ENCODE results near the gene AK1.

Gene AK1

DNA sequence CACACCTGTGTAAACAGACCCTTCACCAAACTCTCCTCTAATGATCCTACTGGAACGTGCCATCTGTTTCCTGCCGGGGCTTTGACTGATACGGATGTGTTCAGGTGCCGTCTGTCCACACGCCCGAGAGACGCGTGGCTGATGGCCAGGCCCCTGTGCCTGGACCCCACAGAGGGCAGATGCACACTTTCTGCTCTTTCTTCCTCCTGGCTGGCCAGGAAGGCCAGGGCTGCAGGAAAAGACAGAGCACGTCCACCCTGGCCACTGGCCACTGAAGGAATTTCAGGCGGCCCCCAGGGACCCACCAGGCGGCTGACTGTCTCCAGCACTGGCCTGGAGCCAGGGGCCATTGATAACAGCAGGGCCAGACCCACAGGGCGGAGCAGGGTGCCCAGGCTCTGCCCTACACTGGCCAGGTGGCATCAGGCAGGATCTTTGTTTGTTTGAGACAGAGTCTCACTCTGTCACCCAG lies 19.4 kb downstream of the AK1 start:
- Histone ChIP-seq H3K27me3 (replicated peaks; ENCODE audit: insufficient read depth, low read length) (no peaks in the 10 kb centered on the region), H3K9ac (ENCODE audit: low read length) (no peak overlapping the region), H3K9me2 (replicated peaks; ENCODE audit: insufficient read depth, low read length) (no peaks in the 10 kb centered on the region), H2AFZ (ENCODE audit: low read length) (no peak overlapping the region), H3K9me3 (replicated peaks; ENCODE audit: insufficient read depth, low read length) (no peaks in the 10 kb centered on the region), H3K27ac (ENCODE audit: low read length) (no peak overlapping the region), H3K4me2 (ENCODE audit: low read depth, low read length) (no peak overlapping the region), H3K36me3 (replicated peaks; ENCODE audit: insufficient read depth, low read length) (no peaks in the 10 kb centered on the region), H3K79me2 (ENCODE audit: low read length) (no peaks in the 10 kb centered on the region), H4K20me1 (ENCODE audit: insufficient read depth, low read length) (no peaks in the 10 kb centered on the region), H3F3A (ENCODE audit: insufficient read depth, low read length) (no peaks in the 10 kb centered on the region), H3K4me3 (ENCODE audit: low read length) (no peak overlapping the region), H3K4me1 (ENCODE audit: low read length) (no peaks in the 10 kb centered on the region)
- TF ChIP-seq EZH2phosphoT487 (IDR thresholded peaks at IDR 0.05; ENCODE audit: low read length) (no peak), EZH2 (optimal IDR thresholded peaks at IDR 0.05; ENCODE audit: low read depth, low read length) (no peak)
- TF ChIP-seq, protein P1, sequence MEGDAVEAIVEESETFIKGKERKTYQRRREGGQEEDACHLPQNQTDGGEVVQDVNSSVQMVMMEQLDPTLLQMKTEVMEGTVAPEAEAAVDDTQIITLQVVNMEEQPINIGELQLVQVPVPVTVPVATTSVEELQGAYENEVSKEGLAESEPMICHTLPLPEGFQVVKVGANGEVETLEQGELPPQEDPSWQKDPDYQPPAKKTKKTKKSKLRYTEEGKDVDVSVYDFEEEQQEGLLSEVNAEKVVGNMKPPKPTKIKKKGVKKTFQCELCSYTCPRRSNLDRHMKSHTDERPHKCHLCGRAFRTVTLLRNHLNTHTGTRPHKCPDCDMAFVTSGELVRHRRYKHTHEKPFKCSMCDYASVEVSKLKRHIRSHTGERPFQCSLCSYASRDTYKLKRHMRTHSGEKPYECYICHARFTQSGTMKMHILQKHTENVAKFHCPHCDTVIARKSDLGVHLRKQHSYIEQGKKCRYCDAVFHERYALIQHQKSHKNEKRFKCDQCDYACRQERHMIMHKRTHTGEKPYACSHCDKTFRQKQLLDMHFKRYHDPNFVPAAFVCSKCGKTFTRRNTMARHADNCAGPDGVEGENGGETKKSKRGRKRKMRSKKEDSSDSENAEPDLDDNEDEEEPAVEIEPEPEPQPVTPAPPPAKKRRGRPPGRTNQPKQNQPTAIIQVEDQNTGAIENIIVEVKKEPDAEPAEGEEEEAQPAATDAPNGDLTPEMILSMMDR (IDR thresholded peaks at IDR 0.05; ENCODE audit: low read length): no peak
- no peak for DNase-seq

DNA sequence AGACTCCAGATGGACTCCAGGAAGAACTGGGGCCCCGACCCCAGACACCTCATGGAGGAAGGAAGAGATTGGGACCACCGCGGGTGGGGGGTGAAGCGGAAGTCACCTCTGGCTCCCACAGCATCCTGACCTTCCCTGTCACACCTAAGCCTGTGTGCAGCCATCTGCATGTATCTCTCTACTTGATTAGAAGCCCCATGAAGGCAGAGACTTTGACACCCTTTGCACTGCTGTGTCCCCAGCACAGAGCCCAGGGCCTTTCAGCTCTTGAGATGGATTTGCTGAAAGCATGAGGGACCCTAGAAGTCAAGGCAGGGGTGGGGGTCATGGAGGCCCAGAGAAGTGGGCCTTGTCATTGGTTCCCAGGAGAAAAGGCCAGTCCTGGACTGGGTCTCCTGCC lies 20.2 kb downstream of the AK1 start:
- Histone ChIP-seq H3K9ac (ENCODE audit: low read length) (no peak overlapping the region), H3K27ac (ENCODE audit: low read length) (no peak overlapping the region), H3K9me2 (replicated peaks; ENCODE audit: insufficient read depth, low read length) (no peaks in the 10 kb centered on the region), H3K9me3 (replicated peaks; ENCODE audit: insufficient read depth, low read length) (no peaks in the 10 kb centered on the region), H4K20me1 (ENCODE audit: insufficient read depth, low read length) (no peaks in the 10 kb centered on the region), H3K4me2 (ENCODE audit: low read depth, low read length) (no peak overlapping the region), H3K4me3 (ENCODE audit: low read length) (no peak overlapping the region), H2AFZ (ENCODE audit: low read length) (no peak overlapping the region), H3K36me3 (replicated peaks; ENCODE audit: insufficient read depth, low read length) (no peaks in the 10 kb centered on the region), H3F3A (ENCODE audit: insufficient read depth, low read length) (no peaks in the 10 kb centered on the region), H3K79me2 (ENCODE audit: low read length) (no peaks in the 10 kb centered on the region), H3K27me3 (replicated peaks; ENCODE audit: insufficient read depth, low read length) (no peaks in the 10 kb centered on the region), H3K4me1 (ENCODE audit: low read length) (no peaks in the 10 kb centered on the region)
- TF ChIP-seq EZH2phosphoT487 (IDR thresholded peaks at IDR 0.05; ENCODE audit: low read length) (no peak), EZH2 (optimal IDR thresholded peaks at IDR 0.05; ENCODE audit: low read depth, low read length) (no peak)
- TF ChIP-seq, protein P1 (IDR thresholded peaks at IDR 0.05; ENCODE audit: low read length): no peak
- DNase-seq: no peak

- Histone ChIP-seq H3K27me3 (replicated peaks; ENCODE audit: insufficient read depth, low read length) (no peaks in the 10 kb centered on the region), H4K20me1 (ENCODE audit: insufficient read depth, low read length) (no peaks in the 10 kb centered on the region), H3K36me3 (replicated peaks; ENCODE audit: insufficient read depth, low read length) (no peaks in the 10 kb centered on the region), H3K79me2 (ENCODE audit: low read length) (no peaks in the 10 kb centered on the region), H2AFZ (ENCODE audit: low read length) (no peak overlapping the region), H3K4me1 (ENCODE audit: low read length) (no peaks in the 10 kb centered on the region), H3K4me3 (ENCODE audit: low read length) (no peak overlapping the region), H3K4me2 (ENCODE audit: low read depth, low read length) (no peak overlapping the region), H3K9me3 (replicated peaks; ENCODE audit: insufficient read depth, low read length) (no peaks in the 10 kb centered on the region), H3F3A (ENCODE audit: insufficient read depth, low read length) (no peaks in the 10 kb centered on the region), H3K9me2 (replicated peaks; ENCODE audit: insufficient read depth, low read length) (no peaks in the 10 kb centered on the region), H3K27ac (ENCODE audit: low read length) (no peak overlapping the region), H3K9ac (ENCODE audit: low read length) (no peak overlapping the region)
- TF ChIP-seq, protein P1 (IDR thresholded peaks at IDR 0.05; ENCODE audit: low read length): no peak
- TF ChIP-seq EZH2 (optimal IDR thresholded peaks at IDR 0.05; ENCODE audit: low read depth, low read length) (no peak), EZH2phosphoT487 (IDR thresholded peaks at IDR 0.05; ENCODE audit: low read length) (no peak)
- no peak for DNase-seq
Observed at GRCh38 chr9:127856729-127857116, 20.8 kb downstream of the AK1 start.
